Progenitor cell of endocrine pancreas (in vitro differentiated cells): ENCODE data around the gene NPEPL1. TPM values are rescaled to one million over a fixed set of nuclear protein-coding genes. Genes with fewer than 3 reads are reported as not detected.
A peak's percentile ranks its signal among the peaks of the same experiment; 100 is the strongest.

Source experiments
- DNase-seq: peaks from one replicate; pipeline ENCODE4 v3.0.0; 2021; ENCODE audit warnings: low spot score; ENCODE audit not compliant: unreplicated experiment
- H3K27ac Mint-ChIP-seq: 2 replicates; pipeline ENCODE4 v1.8.0; 2021; ENCODE audit warnings: mild to moderate bottlenecking, moderate library complexity, mixed read lengths
- H3K27me3 Mint-ChIP-seq: 2 replicates; pipeline ENCODE4 v1.8.0; 2021; ENCODE audit warnings: mixed read lengths
- H3K36me3 Mint-ChIP-seq: 2 replicates; pipeline ENCODE4 v1.8.0; 2022; ENCODE audit warnings: mixed read lengths; ENCODE audit not compliant: insufficient read depth
- H3K4me1 Mint-ChIP-seq: 2 replicates; pipeline ENCODE4 v1.8.0; 2021; ENCODE audit warnings: low read depth, mixed read lengths
- H3K4me3 Mint-ChIP-seq: 2 replicates; pipeline ENCODE4 v1.8.0; 2021; ENCODE audit warnings: low read depth, mild to moderate bottlenecking, moderate library complexity, mixed read lengths
- H3K9me3 Mint-ChIP-seq: 2 replicates; pipeline ENCODE4 v1.8.0; 2021; ENCODE audit warnings: low read depth, mixed read lengths
- CTCF ChIP-seq: fragments of 200-600 bp; sonication (generic); IDR thresholded peaks from one replicate; pipeline ENCODE4 v1.5.0; 2021; ENCODE audit warnings: antibody characterized with exemption, mild to moderate bottlenecking; ENCODE audit not compliant: unreplicated experiment
- total RNA-seq: library from RNA; stranded (reverse); gene quantifications from 2 replicates; pipeline ENCODE4 v1.2.1, GENCODE V29; 2021

The NPEPL1 gene
- total RNA-seq, 1 donor from 2014 or later, result 55.4 TPM

- Mint-ChIP-seq H3K27ac (peak within 1 kb of the TSS; percentile 99), H3K27me3 (peaks cover 9% of the 10 kb centered on the region), H3K4me1 (peaks cover 20% of the 10 kb centered on the region), H3K9me3 (no peaks in the 10 kb centered on the region), H3K36me3 (no peaks in the 10 kb centered on the region), H3K4me3 (peak within 1 kb of the TSS; percentile 100)
- peak; percentile 80 for DNase-seq
- TF ChIP-seq CTCF, result peak; percentile 74
Measured at GRCh38 chr20:58650776-58651558, 41.6 kb upstream of the NPEPL1 start, which contains the start of gene STX16. TSS of gene STX16 (plus strand) at chr20:58651283. CDS start at chr20:58652007, 724 bp downstream.

- peak; percentile 43 for DNase-seq
- Mint-ChIP-seq H3K27ac (peak overlapping the region; percentile 99), H3K4me1 (peaks cover 26% of the 10 kb centered on the region), H3K27me3 (peaks cover 8% of the 10 kb centered on the region), H3K4me3 (peak overlapping the region; percentile 100), H3K9me3 (no peaks in the 10 kb centered on the region), H3K36me3 (no peaks in the 10 kb centered on the region)
- TF ChIP-seq CTCF, result no peak
Measured at GRCh38 chr20:58651559-58651945, 41.0 kb upstream of the NPEPL1 start.

GRCh38 chr20:58651946-58652605, 40.5 kb upstream of the NPEPL1 start:
- Mint-ChIP-seq H3K27ac (peak overlapping the region; percentile 99), H3K4me3 (peak overlapping the region; percentile 100), H3K36me3 (no peaks in the 10 kb centered on the region), H3K9me3 (no peaks in the 10 kb centered on the region), H3K4me1 (peaks cover 31% of the 10 kb centered on the region), H3K27me3 (peaks cover 5% of the 10 kb centered on the region)
- no peak for TF ChIP-seq CTCF
- DNase-seq, result no peak

- H3K9me3 Mint-ChIP-seq, result no peaks in the 10 kb centered on the region
- TF ChIP-seq CTCF, result no peak
- no peaks in the 10 kb centered on the region for H3K36me3 Mint-ChIP-seq
- peak overlapping the region; percentile 100 for H3K4me3 Mint-ChIP-seq
- H3K4me1 Mint-ChIP-seq, result peaks cover 37% of the 10 kb centered on the region
- DNase-seq, result no peak
- H3K27me3 Mint-ChIP-seq, result peaks cover 5% of the 10 kb centered on the region
- H3K27ac Mint-ChIP-seq, result peak overlapping the region; percentile 99
Measured at GRCh38 chr20:58652606-58653294, 39.9 kb upstream of the NPEPL1 start.

GRCh38 chr20:58654337-58654736, 38.3 kb upstream of the NPEPL1 start:
- no peaks in the 10 kb centered on the region for H3K36me3 Mint-ChIP-seq
- no peak for DNase-seq
- no peak overlapping the region for H3K27ac Mint-ChIP-seq
- no peak overlapping the region for H3K4me3 Mint-ChIP-seq
- H3K4me1 Mint-ChIP-seq, result peaks cover 41% of the 10 kb centered on the region
- H3K9me3 Mint-ChIP-seq, result no peaks in the 10 kb centered on the region
- H3K27me3 Mint-ChIP-seq, result no peaks in the 10 kb centered on the region
- TF ChIP-seq CTCF, result no peak
